Activated CD4-positive, alpha-beta T cell treated with anti-CD3 and anti-CD28 coated beads, Interleukin-2, amount 50 U/mL, for 48 hours (primary cell): ENCODE measurements around the gene CASZ1.

Source experiments
- DNase-seq, 2 experiments: peaks; one replicate each; pipeline ENCODE4 v3.0.0-alpha.2; 2020

CASZ1 gene

DNA sequence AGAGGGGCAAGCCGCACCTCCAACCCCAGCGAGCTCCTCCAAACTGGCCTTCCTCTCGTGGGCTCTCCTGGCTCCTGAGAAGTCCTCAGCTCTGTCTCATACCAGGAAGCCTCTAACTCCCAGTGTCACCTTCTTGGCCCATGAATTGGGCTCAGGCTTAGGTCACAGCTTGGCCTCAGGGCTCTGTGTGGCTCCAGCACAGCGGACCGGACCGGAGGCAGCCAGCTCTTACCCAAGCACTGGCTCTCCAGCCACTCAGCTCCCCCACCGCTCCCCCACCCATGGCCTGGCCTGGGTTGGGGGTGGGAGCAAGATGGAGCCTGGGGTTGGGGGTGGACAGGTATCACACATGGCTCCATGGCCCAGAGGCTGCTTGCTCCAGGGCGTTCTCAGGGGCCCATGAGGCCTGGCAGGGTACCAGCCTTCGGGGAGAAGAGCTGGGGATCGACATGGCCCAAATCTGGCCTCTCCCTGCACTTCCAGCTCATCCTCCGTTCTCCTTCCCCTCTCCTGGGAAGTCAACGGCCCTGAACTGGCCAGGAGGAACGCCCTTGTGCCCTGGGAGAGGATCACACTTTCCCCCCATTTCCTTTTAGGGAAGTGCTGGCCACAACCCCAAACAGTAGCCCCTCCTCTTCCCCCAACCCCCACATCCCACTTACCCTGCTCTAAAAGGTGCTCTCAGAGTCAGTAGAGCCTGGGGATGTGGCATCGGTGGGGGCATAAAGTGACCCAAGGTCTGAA lies 97.5 kb downstream of the CASZ1 start:
- no peak for DNase-seq

- DNase-seq = no peak
Observed at GRCh38 chr1:10697621-10698160, 98.8 kb downstream of the CASZ1 start.

GRCh38 chr1:10696977-10697376 lies 99.5 kb downstream of the CASZ1 start:
- peak; percentile 36 to 41 for DNase-seq

DNA sequence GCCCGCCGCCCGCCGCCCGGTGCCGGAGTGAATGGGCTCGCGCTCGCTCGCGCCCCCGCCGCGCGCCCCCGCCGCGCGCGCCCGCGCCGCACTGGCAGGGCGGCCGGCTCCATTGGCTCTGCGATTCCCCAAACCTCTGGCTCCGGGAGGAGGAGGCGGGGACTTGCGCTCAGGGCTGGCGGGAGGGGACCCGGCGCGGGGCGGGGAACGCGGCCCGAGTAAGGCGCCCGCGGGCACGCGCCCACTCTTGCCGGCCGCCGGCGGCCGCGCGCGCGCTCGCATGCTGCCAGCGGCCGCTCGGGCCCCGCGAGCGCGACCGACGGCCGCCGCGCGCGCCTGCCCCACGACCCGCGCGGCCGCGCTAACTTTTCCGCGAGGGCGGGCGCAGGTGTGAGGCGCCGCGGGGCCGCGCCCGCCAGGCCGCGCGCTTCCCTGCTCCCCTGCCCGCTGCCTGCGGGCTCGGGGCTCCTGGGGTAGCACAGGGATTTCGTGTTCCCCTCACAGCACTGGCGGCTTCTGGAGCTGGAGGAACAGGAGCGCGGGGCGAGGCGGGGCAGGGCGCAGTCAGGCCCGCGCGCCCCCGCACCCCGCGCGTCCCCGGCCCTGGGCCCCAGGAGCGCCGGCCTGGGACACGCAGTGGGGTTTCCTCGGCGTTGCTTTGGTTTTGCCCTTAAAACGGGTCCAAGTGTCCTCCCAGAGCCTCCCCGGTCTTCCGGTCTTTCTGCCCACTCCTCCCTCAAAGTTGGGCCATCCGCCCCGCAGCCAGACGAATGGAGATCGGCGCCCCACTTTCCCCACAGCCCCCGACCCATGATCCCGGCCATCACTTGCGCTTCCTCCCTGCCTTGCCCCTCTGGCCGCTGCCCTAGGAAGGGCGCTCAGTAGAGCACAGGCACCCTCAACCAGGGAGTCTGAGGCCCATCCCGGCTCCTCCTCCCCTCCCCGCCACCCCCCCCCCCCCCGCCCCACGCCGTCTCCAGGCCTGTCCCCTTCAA lies 101.5 kb downstream of the CASZ1 start:
- DNase-seq = peak; percentile 73 to 81

DNA sequence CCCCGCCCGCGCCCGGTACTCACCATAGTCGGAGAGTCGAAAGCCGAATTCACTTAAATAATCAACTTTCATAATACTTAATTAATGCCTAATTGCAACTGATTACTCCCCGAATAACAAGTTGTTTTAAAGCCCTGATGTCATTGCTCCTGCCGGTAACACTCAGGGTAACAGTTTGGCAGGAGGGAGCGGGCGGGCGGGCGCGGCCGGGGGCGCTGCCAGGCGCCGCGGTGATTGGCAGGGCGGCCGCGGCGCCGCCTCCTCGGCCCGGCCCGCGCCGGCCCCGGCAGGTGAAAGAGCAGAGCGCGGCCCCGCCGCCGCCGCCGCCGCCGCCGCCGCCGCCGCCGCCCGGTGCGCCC lies 102.2 kb downstream of the CASZ1 start:
- DNase-seq = peak; percentile 54 to 59

GRCh38 chr1:10693497-10694273 lies 102.8 kb downstream of the CASZ1 start:
- peak; percentile 28 to 43 for DNase-seq

DNA sequence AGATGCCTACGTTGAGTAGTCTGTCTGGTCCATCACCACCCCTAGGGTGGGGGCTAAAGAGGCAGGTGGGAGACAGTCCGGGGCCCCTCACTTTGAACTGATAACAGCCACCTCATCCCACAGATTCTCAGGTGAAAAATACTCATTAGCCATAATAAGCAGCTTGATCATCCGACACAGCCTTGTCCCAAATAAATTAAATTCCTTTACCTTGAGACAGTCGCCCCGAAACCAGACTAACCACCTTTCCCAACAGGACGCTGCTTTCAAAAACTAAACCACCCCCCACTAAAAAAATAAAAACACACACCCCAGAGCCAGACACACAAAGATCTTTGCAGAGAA lies 103.3 kb downstream of the CASZ1 start:
- no peak for DNase-seq

GRCh38 chr1:10692401-10693021 lies 103.9 kb downstream of the CASZ1 start:
- DNase-seq = peak; percentile 77 to 81

DNA sequence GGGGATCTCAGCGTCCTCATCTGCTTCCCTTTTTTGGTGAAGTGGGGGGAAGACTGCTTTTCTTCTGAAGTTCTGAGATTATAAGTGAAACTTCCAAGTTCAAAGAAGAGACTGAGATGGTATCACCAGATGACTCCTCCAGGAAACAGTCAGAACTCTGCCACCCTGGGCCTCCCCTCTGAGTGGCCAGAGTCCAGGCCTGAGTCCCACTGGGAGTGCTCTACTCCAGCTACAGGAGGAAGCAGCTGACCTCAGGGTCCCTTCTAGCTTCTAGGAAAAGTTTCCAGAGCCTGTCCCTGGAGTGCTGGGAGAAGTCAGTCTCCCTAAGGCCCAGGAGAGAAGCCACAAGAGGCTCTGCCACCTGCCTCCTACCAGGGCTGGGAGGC lies 104.7 kb downstream of the CASZ1 start:
- peak; percentile 46 to 57 for DNase-seq

DNA sequence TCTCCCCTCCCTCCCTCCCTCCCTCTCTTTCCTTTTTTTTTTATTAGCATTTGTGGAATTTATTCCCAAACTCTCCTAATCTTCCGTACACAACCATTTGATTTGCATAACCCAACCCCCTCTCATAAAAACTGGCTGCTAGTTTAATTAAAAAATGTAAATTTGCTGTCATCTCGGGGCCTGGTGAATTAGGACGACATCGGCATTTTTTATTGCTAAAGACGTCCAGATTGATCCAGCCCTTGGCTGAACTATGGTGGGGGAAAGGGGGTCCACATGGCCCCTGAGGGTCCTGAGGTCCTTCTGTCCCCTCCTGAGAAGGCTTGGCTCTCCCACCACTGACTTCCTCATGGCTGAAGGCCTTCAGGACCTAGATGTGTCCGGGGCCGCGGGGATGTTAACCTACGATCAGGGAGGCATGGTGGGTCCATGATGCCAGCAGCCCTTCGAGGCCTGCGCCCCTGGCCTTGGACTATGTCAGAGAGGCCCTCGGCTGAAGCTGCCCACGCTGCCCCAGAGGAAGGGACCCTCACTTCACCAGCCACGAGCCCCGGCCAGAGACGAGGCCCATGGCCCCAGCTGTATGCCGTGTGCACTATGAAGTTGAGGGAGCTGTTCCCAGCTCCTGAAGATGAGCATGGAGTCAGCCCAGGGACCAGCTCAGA lies 105.2 kb downstream of the CASZ1 start:
- DNase-seq = no peak

DNA sequence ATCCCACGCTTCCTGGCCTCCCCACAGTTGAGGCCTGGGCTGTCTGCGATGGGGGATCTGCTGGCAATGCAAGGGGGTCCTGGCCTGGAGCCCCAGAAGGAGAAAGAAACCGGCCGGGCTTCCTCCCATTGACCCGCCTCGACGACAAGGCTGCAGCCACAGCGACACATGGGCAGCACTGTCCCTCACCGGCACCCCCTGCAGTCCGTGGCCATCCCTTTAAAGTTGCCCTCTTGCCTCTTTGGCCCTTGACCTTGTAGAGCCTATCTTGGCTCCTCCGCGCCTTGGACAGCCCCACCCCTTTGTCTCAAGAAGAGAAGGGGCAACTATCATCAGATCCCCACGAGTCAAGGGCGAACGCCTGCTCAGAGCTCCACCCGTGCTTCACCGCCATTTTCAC lies 106.0 kb downstream of the CASZ1 start:
- DNase-seq = no peak

DNA sequence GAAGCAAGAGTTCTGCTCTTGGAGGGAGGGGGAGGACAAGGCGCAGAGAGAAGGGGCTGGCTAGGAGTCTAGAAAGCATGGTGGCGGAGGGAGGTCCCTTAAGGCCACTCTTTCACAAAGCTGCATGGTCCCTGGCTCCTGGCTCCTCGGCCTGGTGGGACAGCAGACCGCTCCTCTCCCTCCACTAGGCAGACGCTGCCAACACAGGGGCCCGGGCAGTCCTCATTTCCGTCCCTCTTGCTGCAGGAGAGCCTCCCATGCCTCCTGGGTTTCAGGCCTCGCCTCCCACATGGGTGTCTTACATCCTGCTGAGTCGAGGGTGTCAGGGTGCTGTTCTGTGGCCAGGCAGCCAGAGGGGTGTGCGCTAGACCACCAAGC lies 108.0 kb downstream of the CASZ1 start:
- DNase-seq = no peak

- DNase-seq = no peak
Observed at GRCh38 chr1:10687782-10688408, 108.6 kb downstream of the CASZ1 start.

GRCh38 chr1:10687251-10687651 lies 109.2 kb downstream of the CASZ1 start:
- DNase-seq = no peak

DNA sequence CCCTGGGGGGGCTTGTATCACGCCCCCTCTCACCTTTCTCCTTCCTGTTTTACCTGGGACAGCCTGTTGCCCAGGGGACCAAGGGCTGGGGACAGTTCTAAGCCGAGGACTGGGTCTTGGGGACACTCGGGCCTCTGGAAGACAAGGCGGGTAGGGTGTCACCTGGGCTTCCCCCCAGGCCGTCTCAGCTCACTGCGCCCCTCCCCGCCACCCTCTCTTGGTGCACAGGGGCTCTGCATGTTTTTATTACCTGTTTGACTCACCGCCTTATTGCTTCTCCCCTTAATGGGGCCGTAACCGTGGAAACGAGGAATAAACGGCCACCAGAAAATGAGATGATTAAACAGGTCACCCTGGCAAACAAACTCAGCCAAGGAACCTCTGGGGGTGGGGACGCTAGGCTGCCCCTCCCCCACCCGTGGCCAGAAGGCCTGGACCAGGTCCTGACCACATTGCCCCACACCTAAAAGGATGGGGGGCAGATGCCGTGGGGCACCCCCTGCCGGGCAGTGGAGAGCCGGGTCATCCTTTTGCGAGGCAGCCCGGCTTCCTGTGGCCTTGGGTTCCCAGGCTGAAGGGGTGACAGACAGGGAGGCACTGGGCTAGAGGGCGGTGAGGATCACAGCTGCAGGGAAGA lies 109.9 kb downstream of the CASZ1 start:
- no peak for DNase-seq

- no peak for DNase-seq
Observed at GRCh38 chr1:10685808-10686403, 110.5 kb downstream of the CASZ1 start.

- no peak for DNase-seq
Observed at GRCh38 chr1:10685196-10685807, 111.1 kb downstream of the CASZ1 start.

GRCh38 chr1:10684221-10684620 lies 112.2 kb downstream of the CASZ1 start:
- DNase-seq = no peak

DNA sequence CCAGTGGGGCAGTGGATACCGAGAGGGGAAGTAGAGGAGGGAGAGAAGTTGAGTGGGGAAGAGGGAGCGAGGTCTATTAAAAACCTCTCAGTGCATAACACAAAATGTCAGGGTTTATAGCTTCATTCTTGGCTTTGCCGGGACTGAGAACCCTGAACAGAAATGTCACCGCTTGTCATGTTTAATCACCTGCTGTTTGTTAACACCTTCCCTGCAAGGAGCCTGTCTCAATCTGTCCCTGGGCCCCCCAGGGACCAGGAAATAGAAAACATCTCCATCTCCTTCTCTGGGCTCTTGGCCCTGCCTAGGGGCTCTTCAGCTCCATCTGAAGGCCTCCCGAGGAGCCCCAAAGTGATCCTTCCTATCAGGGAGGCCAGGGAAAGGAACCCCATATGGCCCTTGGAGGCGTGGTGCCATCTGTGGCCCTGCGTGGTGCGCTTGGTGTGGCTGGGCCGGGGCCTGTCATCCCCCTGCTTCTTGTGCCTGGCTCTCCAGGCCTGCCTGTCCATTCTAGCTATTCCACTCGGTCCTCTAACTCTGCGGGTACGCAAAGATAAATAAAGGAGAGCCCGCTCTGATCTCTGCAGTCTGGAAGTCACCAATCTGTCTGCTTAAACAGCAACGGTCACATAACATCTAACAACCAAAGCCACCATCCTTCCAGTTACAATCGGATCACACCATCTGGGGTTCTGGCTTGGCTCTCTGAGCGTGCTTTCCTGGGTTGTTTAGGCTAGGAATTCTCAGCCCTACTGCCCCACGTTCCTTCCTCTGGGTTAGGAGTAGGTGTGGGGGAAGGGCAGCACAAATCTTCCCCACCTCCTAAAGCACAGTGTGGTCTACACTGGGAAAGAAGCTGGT lies 113.8 kb downstream of the CASZ1 start:
- DNase-seq = no peak
